Vagina (tissue), 2 donors: Measurements from ENCODE around the gene CCDC13. TPM values are rescaled to one million over a fixed set of nuclear protein-coding genes. Genes with fewer than 3 reads are reported as not detected.
A peak's percentile ranks its signal among the peaks of the same experiment; 100 is the strongest.

Source experiments
- DNase-seq, 2 donors: peaks; one replicate each; pipeline ENCODE4 v3.0.0-alpha.2; 2017; ENCODE audit errors: extremely low spot score in 2 of 2
- H3K27ac ChIP-seq: fragments of 200-600 bp; sonication (generic); one replicate; pipeline ENCODE4 v1.5.1; 2019
- H3K27me3 ChIP-seq: fragments of 200-600 bp; sonication (generic); one replicate; pipeline ENCODE4 v1.5.1; 2019
- H3K36me3 ChIP-seq, 2 donors: fragments of 200-600 bp; sonication (generic); one replicate each; pipeline ENCODE4 v1.5.1; 2017 to 2019
- H3K4me1 ChIP-seq: fragments of 200-600 bp; sonication (generic); one replicate; pipeline ENCODE4 v1.5.1; 2019
- H3K4me3 ChIP-seq, 2 donors: fragments of 200-600 bp; sonication (generic); 1 replicate in 1 of 2; 2 replicates in 1 of 2; pipeline ENCODE4 v1.5.1; 2016 to 2019
- H3K9me3 ChIP-seq: fragments of 200-600 bp; sonication (generic); one replicate; pipeline ENCODE4 v1.5.1; 2019
- CTCF ChIP-seq, 3 experiments: fragments of 450-650 bp in 2 of 3; fragments of 200-600 bp in 1 of 3; sonication (generic) in 1 of 3; IDR thresholded peaks; one replicate each; pipeline ENCODE4 v1.5.1; 2017 to 2019; ENCODE audit warnings: antibody characterized with exemption in 3 of 3, mild to moderate bottlenecking in 2 of 3, moderate library complexity in 2 of 3
- POLR2A ChIP-seq, 2 donors: fragments of 450-650 bp; IDR thresholded peaks; one replicate each; pipeline ENCODE4 v1.6.1; 2017; ENCODE audit warnings: antibody characterized with exemption in 2 of 2, mild to moderate bottlenecking in 2 of 2, moderate library complexity in 2 of 2
- POLR2AphosphoS5 ChIP-seq, 2 donors: sonication (generic); formaldehyde crosslinking; IDR thresholded peaks; one replicate each; pipeline ENCODE4 v1.9.0; 2017; ENCODE audit warnings: antibody characterized with exemption in 2 of 2, mild to moderate bottlenecking in 2 of 2, low read depth in 1 of 2; ENCODE audit not compliant: insufficient read depth in 1 of 2
- intact Hi-C: fragments of 100-400 bp; cut with DNase I; formaldehyde crosslinking; loops from one replicate; pipeline ENCODE4 v1.15.1; 2023
- total RNA-seq: library from RNA; depleted of rRNA; stranded (reverse); fragments of >200 nt; gene quantifications from one replicate; pipeline ENCODE4 v1.2.3, GENCODE V29; 2016

Gene CCDC13, protein sequence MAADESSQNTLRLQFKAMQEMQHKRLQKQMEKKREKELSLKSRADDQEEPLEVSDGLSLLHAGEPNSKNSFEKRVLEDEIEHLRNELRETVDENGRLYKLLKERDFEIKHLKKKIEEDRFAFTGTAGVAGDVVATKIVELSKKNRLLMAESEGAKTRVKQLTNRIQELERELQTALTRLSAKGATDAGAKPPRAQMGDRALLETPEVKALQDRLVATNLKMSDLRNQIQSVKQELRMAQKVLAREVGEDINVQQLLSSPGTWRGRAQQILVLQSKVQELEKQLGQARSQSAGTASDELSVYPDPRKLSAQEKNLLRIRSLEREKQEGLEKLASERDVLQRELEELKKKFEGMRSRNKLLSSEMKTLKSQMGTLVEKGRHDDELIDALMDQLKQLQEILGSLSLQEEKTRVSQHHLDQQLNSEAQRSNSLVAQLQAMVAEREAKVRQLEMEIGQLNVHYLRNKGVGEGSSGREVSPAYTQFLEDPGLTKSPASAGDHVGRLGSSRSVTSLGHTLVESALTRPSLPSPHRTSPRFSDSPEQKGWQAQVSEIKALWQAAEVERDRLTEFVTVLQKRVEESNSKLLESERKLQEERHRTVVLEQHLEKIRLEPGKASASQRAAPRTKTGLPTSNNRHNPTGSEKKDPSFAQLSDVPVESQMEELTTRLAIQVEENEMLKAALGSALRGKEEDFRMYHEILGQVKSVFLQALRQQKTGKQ
- 1.2 TPM for total RNA-seq

GRCh38 chr3:42772670-42773408, at the start of gene CCDC13:
TSS of gene CCDC13 (minus strand) at chr3:42773253. CDS start at chr3:42758345, 14,908 bp downstream.
- Histone ChIP-seq H3K36me3 (no peaks in the 10 kb centered on the region), H3K9me3 (no peaks in the 10 kb centered on the region), H3K4me3 (peak within 1 kb of the TSS; percentile 51 to 58), H3K27me3 (no peaks in the 10 kb centered on the region), H3K27ac (peak within 1 kb of the TSS; percentile 59), H3K4me1 (peaks cover 18% of the 10 kb centered on the region)
- intact Hi-C loops: no loop called here
- peak; percentile 55 to 80 for TF ChIP-seq POLR2AphosphoS5 (IDR thresholded peaks at IDR 0.05; ENCODE audit: insufficient read depth in 1 of 2, low read depth in 1 of 2)
- TF ChIP-seq POLR2A (IDR thresholded peaks at IDR 0.05): no peak
- no peak for DNase-seq

GRCh38 chr3:42822828-42823227, 49.8 kb upstream of the CCDC13 start:
- H3K9me3 ChIP-seq: no peaks in the 10 kb centered on the region
- DNase-seq: no peak
- H3K4me3 ChIP-seq: no peak overlapping the region
- H3K27ac ChIP-seq: peak overlapping the region; percentile 43
- H3K4me1 ChIP-seq: peaks cover 17% of the 10 kb centered on the region
- no peaks in the 10 kb centered on the region for H3K27me3 ChIP-seq
- no peak for TF ChIP-seq POLR2AphosphoS5 (IDR thresholded peaks at IDR 0.05; ENCODE audit: insufficient read depth in 1 of 2, low read depth in 1 of 2)
- TF ChIP-seq CTCF (IDR thresholded peaks at IDR 0.05): no peak
- no peak for TF ChIP-seq POLR2A (IDR thresholded peaks at IDR 0.05)
- intact Hi-C loops: no loop called here
- no peaks in the 10 kb centered on the region for H3K36me3 ChIP-seq

- Histone ChIP-seq H3K4me1 (peaks cover 17% of the 10 kb centered on the region), H3K27me3 (no peaks in the 10 kb centered on the region), H3K36me3 (no peaks in the 10 kb centered on the region), H3K27ac (no peak overlapping the region), H3K4me3 (no peak overlapping the region), H3K9me3 (no peaks in the 10 kb centered on the region)
- no peak for TF ChIP-seq POLR2AphosphoS5 (IDR thresholded peaks at IDR 0.05; ENCODE audit: insufficient read depth in 1 of 2, low read depth in 1 of 2)
- TF ChIP-seq CTCF (IDR thresholded peaks at IDR 0.05): no peak
- no peak for TF ChIP-seq POLR2A (IDR thresholded peaks at IDR 0.05)
- intact Hi-C loops: no loop called here
- no peak for DNase-seq
These were observed 47.6 kb upstream of the CCDC13 start for GRCh38 chr3:42820746-42821051.

GRCh38 chr3:42819351-42819965, 46.4 kb upstream of the CCDC13 start:
- H3K27ac ChIP-seq: peak overlapping the region; percentile 25
- intact Hi-C loops: no loop called here
- no peaks in the 10 kb centered on the region for H3K36me3 ChIP-seq
- H3K27me3 ChIP-seq: no peaks in the 10 kb centered on the region
- no peak for TF ChIP-seq POLR2A (IDR thresholded peaks at IDR 0.05)
- no peak for TF ChIP-seq CTCF (IDR thresholded peaks at IDR 0.05)
- TF ChIP-seq POLR2AphosphoS5 (IDR thresholded peaks at IDR 0.05; ENCODE audit: insufficient read depth in 1 of 2, low read depth in 1 of 2): no peak
- peaks cover 17% of the 10 kb centered on the region for H3K4me1 ChIP-seq
- DNase-seq: no peak
- H3K9me3 ChIP-seq: no peaks in the 10 kb centered on the region
- H3K4me3 ChIP-seq: no peak overlapping the region

DNA sequence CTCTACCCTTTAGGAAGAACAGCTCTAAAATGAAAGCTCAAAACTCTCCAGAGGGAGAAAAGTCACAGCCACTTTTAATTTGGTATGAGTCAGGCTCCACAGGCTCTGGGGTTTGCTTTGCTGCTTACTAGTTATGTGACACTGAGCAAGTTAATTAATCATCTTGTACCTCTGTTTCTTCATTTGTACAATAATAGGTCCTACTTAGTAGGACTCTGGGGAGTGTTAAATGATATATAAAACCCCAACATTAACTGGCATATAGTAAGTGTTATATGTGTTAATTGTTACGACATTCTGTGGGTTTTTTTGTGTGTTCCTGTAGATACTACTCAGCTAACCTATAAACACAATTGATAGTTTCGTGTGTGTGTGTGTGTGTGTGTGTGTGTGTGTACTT, 42.8 kb upstream of the CCDC13 start:
- H3K36me3 ChIP-seq: no peaks in the 10 kb centered on the region
- no peak overlapping the region for H3K4me3 ChIP-seq
- DNase-seq: no peak
- H3K27me3 ChIP-seq: no peaks in the 10 kb centered on the region
- TF ChIP-seq POLR2A (IDR thresholded peaks at IDR 0.05) (no peak), POLR2AphosphoS5 (IDR thresholded peaks at IDR 0.05; ENCODE audit: insufficient read depth in 1 of 2, low read depth in 1 of 2) (no peak), CTCF (IDR thresholded peaks at IDR 0.05) (no peak)
- H3K4me1 ChIP-seq: peaks cover 17% of the 10 kb centered on the region
- intact Hi-C loops: no loop called here
- H3K9me3 ChIP-seq: no peaks in the 10 kb centered on the region
- no peak overlapping the region for H3K27ac ChIP-seq
